ENCODE measurements around the gene PTH2R.

DNA sequence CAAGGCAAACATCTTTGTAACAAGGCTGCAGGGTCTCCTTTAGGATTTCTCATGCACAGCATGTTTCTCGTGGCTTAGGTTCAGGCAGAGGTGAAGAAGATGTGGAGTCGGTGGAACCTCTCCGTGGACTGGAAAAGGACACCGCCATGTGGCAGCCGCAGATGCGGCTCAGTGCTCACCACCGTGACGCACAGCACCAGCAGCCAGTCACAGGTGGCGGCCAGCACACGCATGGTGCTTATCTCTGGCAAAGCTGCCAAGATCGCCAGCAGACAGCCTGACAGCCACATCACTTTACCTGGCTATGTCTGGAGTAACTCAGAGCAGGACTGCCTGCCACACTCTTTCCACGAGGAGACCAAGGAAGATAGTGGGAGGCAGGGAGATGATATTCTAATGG is 86.6 kb downstream of the PTH2R start:
- TF ChIP-seq, protein P1, sequence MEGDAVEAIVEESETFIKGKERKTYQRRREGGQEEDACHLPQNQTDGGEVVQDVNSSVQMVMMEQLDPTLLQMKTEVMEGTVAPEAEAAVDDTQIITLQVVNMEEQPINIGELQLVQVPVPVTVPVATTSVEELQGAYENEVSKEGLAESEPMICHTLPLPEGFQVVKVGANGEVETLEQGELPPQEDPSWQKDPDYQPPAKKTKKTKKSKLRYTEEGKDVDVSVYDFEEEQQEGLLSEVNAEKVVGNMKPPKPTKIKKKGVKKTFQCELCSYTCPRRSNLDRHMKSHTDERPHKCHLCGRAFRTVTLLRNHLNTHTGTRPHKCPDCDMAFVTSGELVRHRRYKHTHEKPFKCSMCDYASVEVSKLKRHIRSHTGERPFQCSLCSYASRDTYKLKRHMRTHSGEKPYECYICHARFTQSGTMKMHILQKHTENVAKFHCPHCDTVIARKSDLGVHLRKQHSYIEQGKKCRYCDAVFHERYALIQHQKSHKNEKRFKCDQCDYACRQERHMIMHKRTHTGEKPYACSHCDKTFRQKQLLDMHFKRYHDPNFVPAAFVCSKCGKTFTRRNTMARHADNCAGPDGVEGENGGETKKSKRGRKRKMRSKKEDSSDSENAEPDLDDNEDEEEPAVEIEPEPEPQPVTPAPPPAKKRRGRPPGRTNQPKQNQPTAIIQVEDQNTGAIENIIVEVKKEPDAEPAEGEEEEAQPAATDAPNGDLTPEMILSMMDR (IDR thresholded peaks at IDR 0.05 in 8 of 11, conservative IDR thresholded peaks at IDR 0.05 in 3 of 11): no peak
- TF ChIP-seq POLR2A (IDR thresholded peaks at IDR 0.05): no peak
